A549 (cell line): ENCODE measurements around the gene TNFAIP8L1. TPM values are rescaled to one million over a fixed set of nuclear protein-coding genes. Genes with fewer than 3 reads are reported as not detected.

Experiments
- ATAC-seq, 2 experiments: fragments of 200-7000 bp in 1 of 2; fragments of >200 bp in 1 of 2; cut with Nextera tagmentation in 1 of 2; cut with Tn5 transposase in 1 of 2; 3 replicates each; pipeline versions ENCODE4 v1.8.0 to v1.9.1; 2018 to 2020; ENCODE audit warnings: mild to moderate bottlenecking in 1 of 2, moderate library complexity in 1 of 2
- CTCF ChIA-PET: fragments of 300-600 bp; sonication (Branson Sonifier 250); formaldehyde crosslinking; extraction: SDS; loops from one replicate; lab custom pipeline; 2021; ENCODE audit warnings: antibody characterized with exemption, inconsistent platforms; lab: Yijun Ruan, JAX
- POLR2A ChIA-PET: fragments of 350-600 bp; formaldehyde crosslinking; extraction: SDS; loops from one replicate; lab custom pipeline; 2021; ENCODE audit warnings: antibody characterized with exemption, inconsistent platforms; lab: Yijun Ruan, JAX
- DNase-seq, 2 experiments: peaks; one replicate each; pipeline versions ENCODE4 v3.0.0 to v3.0.0-alpha.2; 2011 to 2016; ENCODE audit warnings: low read depth in 1 of 2, low spot score in 1 of 2
- FAIRE-seq: peaks from 2 replicates; lab custom pipeline; 2011; peaks lifted over from hg19 to GRCh38; lab: Jason Lieb, UNC
- H3K27ac ChIP-seq, 2 experiments: fragments of >200 bp; sonication (Bioruptor Twin); formaldehyde crosslinking; 3 replicates each; pipeline ENCODE4 v1.5.1; 2016 to 2017
- H3K4me1 ChIP-seq: fragments of >200 bp; sonication (Bioruptor Twin); formaldehyde crosslinking; 3 replicates; pipeline ENCODE4 v1.6.1; 2016
- H3K4me2 ChIP-seq: fragments of >200 bp; sonication (Bioruptor Twin); formaldehyde crosslinking; 3 replicates; pipeline ENCODE4 v1.6.1; 2016
- H3K4me3 ChIP-seq: fragments of >200 bp; sonication (Bioruptor Twin); formaldehyde crosslinking; 3 replicates; pipeline ENCODE4 v1.5.1; 2016
- H3K9me3 ChIP-seq: fragments of >200 bp; sonication (Bioruptor Twin); formaldehyde crosslinking; 3 replicates; pipeline ENCODE4 v1.6.1; 2016
- BHLHE40 ChIP-seq: IDR thresholded peaks from 2 replicates; pipeline ENCODE4 v1.6.1; 2012; ENCODE audit warnings: low read depth, low read length, inconsistent platforms
- CBX2 ChIP-seq: fragments of 200-600 bp; sonication (generic); IDR thresholded peaks from 2 replicates; pipeline ENCODE4 v1.6.1; 2016; ENCODE audit warnings: low read depth, mild to moderate bottlenecking, borderline replicate concordance
- CBX8 ChIP-seq: fragments of 200-600 bp; sonication (generic); IDR thresholded peaks from 2 replicates; pipeline ENCODE4 v1.6.1; 2016
- CHD4 ChIP-seq: fragments of 200-600 bp; sonication (generic); IDR thresholded peaks from 2 replicates; pipeline ENCODE4 v1.6.1; 2016; ENCODE audit warnings: antibody characterized with exemption, mild to moderate bottlenecking, borderline replicate concordance
- EHMT2 ChIP-seq: fragments of 200-600 bp; sonication (generic); IDR thresholded peaks from 2 replicates; pipeline ENCODE4 v1.6.1; 2016; ENCODE audit warnings: antibody characterized with exemption, low read depth, mild to moderate bottlenecking, moderate library complexity
- FOSB ChIP-seq: fragments of 250-450 bp; sonication (Bioruptor Pico); IDR thresholded peaks from 2 replicates; pipeline ENCODE4 v1.5.0; 2020; ENCODE audit warnings: mild to moderate bottlenecking, moderate library complexity
- FOSL2 ChIP-seq, 2 experiments: fragments of 450-650 bp in 1 of 2; fragments of >200 bp in 1 of 2; sonication (Bioruptor Twin) in 1 of 2; formaldehyde crosslinking; IDR thresholded peaks; 2 replicates each; pipeline versions ENCODE4 v1.5.0 to v1.6.1; 2016 to 2020; ENCODE audit warnings: mild to moderate bottlenecking in 1 of 2, moderate library complexity in 1 of 2
- GATA3 ChIP-seq: IDR thresholded peaks from 2 replicates; pipeline ENCODE4 v1.6.1; 2012; ENCODE audit warnings: borderline replicate concordance
- HDAC2 ChIP-seq: fragments of 200-600 bp; sonication (generic); IDR thresholded peaks from 2 replicates; pipeline ENCODE4 v1.6.1; 2016
- HOXA7 ChIP-seq: fragments of 250-450 bp; sonication (Bioruptor Pico); IDR thresholded peaks from 2 replicates; pipeline ENCODE4 v1.5.0; 2020; ENCODE audit warnings: mild to moderate bottlenecking, moderate library complexity
- HOXB13 ChIP-seq: fragments of 250-450 bp; sonication (Bioruptor Pico); IDR thresholded peaks from 2 replicates; pipeline ENCODE4 v1.5.0; 2020; ENCODE audit warnings: low read depth, mild to moderate bottlenecking, moderate library complexity
- HOXB5 ChIP-seq: fragments of 250-450 bp; sonication (Bioruptor Pico); IDR thresholded peaks from 2 replicates; pipeline ENCODE4 v1.5.0; 2020; ENCODE audit warnings: mild to moderate bottlenecking, moderate library complexity
- JUNB ChIP-seq: fragments of >200 bp; sonication (Bioruptor Twin); formaldehyde crosslinking; IDR thresholded peaks from 2 replicates; pipeline ENCODE4 v1.6.1; 2016
- KDM1A ChIP-seq: fragments of 200-600 bp; sonication (generic); IDR thresholded peaks from 2 replicates; pipeline ENCODE4 v1.6.1; 2016; ENCODE audit warnings: low read depth, mild to moderate bottlenecking
- MYC ChIP-seq: IDR thresholded peaks from 2 replicates; pipeline ENCODE4 v1.6.1; 2012; ENCODE audit warnings: mild to moderate bottlenecking, inconsistent platforms, low read length, improper control_type of control experiment, borderline replicate concordance
- NR3C1 ChIP-seq: fragments of >200 bp; sonication (Bioruptor Twin); formaldehyde crosslinking; IDR thresholded peaks from 3 replicates; pipeline ENCODE4 v1.6.1; 2017
- PHF8 ChIP-seq: fragments of 200-600 bp; sonication (generic); IDR thresholded peaks from 2 replicates; pipeline ENCODE4 v1.6.1; 2016; ENCODE audit warnings: low read depth, mild to moderate bottlenecking, antibody characterized with exemption, moderate library complexity, borderline replicate concordance
- POLR2A ChIP-seq: IDR thresholded peaks from 2 replicates; pipeline ENCODE4 v1.6.1; 2012; ENCODE audit warnings: mild to moderate bottlenecking, low read length
- RCOR1 ChIP-seq: fragments of 150-350 bp; IDR thresholded peaks from 2 replicates; pipeline ENCODE4 v1.6.1; 2014; ENCODE audit warnings: antibody characterized with exemption, low read length, low read depth
- SMC3 ChIP-seq: fragments of >200 bp; sonication (Bioruptor Twin); formaldehyde crosslinking; IDR thresholded peaks from 3 replicates; pipeline ENCODE4 v1.6.1; 2018; ENCODE audit warnings: inconsistent platforms
- TFCP2L1 ChIP-seq: fragments of 250-450 bp; sonication (Bioruptor Pico); IDR thresholded peaks from 2 replicates; pipeline ENCODE4 v1.5.0; 2021; ENCODE audit warnings: mild to moderate bottlenecking
- ZSCAN20 ChIP-seq: fragments of 250-450 bp; sonication (Bioruptor Pico); IDR thresholded peaks from 2 replicates; pipeline ENCODE4 v1.8.0; 2022; ENCODE audit warnings: mild to moderate bottlenecking, moderate library complexity
- WGBS: methylation state at CpG from one replicate; pipeline ENCODE4 v1.1.6; 2017; ENCODE audit errors: missing lambda C conversion rate; 5-methylcytosine and 5-hydroxymethylcytosine counted together
- polyA plus RNA-seq, 4 experiments: library from polyadenylated mRNA; depleted of rRNA in 3 of 4; stranded (reverse); fragments of >200 nt; fragmentation: RNase III in 1 of 4; extraction: RNeasy Plus Mini Kit Qiagen cat#74134 plus additional on column Dnase treatment in 1 of 4; gene quantifications; 2 replicates in 3 of 4; 3 replicates in 1 of 4; pipeline ENCODE4 v1.2.3, GENCODE V29; 2011 to 2017
- TF ChIP-seq, protein P1 (sequence below): fragments of 250-450 bp; sonication (Bioruptor Pico); IDR thresholded peaks from 2 replicates; pipeline ENCODE4 v1.5.0; 2021; ENCODE audit warnings: mild to moderate bottlenecking, moderate library complexity, borderline replicate concordance
- TF ChIP-seq, protein P2 (sequence below): fragments of 150-350 bp; IDR thresholded peaks from 2 replicates; pipeline ENCODE4 v1.6.1; 2014; ENCODE audit warnings: low read depth, mild to moderate bottlenecking, low read length
- TF ChIP-seq, protein P3 (sequence below): IDR thresholded peaks from 2 replicates; pipeline ENCODE4 v1.6.1; 2012
- TF ChIP-seq, protein P4 (sequence below): IDR thresholded peaks from 2 replicates; pipeline ENCODE4 v1.6.1; 2012; ENCODE audit warnings: low read depth, borderline replicate concordance
- TF ChIP-seq, protein P5 (sequence below): fragments of 200-600 bp; sonication (generic); IDR thresholded peaks from 2 replicates; pipeline ENCODE4 v1.6.1; 2016; ENCODE audit warnings: antibody characterized with exemption, mild to moderate bottlenecking, moderate library complexity

TNFAIP8L1 gene
- polyA plus RNA-seq, 2 of the 4 experiments (the other 2 are of a cell fraction), result 3.2 to 5.9 TPM

DNA sequence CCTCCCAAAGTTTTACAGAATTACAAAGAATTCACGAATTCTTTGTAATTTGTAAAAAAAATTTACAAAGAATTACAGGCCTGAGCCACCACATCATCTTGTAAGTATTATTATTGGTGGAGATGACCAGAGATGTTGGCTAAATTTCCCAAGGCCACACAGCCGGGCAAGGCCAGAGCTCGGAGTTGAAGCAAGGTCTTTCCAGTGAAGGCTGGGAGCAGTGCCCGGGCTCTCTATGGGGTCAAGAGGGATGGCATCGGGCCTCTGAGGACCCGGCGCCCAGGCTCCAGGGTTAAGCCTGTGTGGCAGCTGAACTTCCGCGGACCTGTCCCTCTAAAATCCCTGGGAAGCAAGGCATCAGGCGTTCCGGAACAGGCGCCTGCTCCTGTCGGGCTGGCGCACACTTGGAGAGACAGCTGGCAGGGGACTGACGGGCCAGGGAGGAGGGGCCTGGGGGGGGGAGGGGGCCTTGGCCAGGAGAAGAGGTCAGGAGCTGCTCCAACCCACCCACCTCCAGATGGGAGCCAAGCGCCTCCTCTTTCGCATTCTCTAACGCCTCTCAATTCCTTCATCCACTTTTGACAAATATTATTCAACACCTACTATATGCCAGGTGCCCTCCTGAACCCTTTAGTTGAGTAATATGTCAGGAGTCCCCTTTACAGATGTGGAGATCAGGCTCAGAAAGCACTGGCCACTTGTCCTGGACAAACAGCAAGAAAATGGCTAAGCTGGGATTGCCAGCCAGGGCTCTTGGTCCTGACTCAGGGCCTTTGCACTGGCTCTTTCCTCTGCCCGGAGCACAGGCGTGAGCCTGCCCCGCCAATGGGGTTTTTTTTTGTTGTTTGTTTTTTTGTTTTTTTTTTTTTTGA, 43.0 kb upstream of the TNFAIP8L1 start:
- 73% methylated on average over 19 of the region's 21 CpGs for WGBS
- FAIRE-seq (no peak), ATAC-seq (no peak)
- peaks cover 3% of the 10 kb centered on the region; the same call in 1 of the 3 replicates for H3K4me1 ChIP-seq
- no peaks in the 10 kb centered on the region for H3K9me3 ChIP-seq
- no peak overlapping the region for H3K4me3 ChIP-seq
- POLR2A ChIA-PET, result no interaction called here
- TF ChIP-seq GATA3 (no peak), CBX2 (no peak), KDM1A (no peak), PHF8 (no peak), FOSL2 (IDR thresholded peaks at IDR 0.05) (no peak), FOSL2 (CRISPR knock-in tag; IDR thresholded peaks at IDR 0.05) (no peak), JUNB (no peak), TFCP2L1 (no peak), RCOR1 (no peak), EHMT2 (no peak), ZSCAN20 (CRISPR knock-in tag) (no peak), HOXA7 (CRISPR knock-in tag) (no peak), HOXB5 (no peak), MYC (no peak), CBX8 (no peak)
- TF ChIP-seq, protein P1, sequence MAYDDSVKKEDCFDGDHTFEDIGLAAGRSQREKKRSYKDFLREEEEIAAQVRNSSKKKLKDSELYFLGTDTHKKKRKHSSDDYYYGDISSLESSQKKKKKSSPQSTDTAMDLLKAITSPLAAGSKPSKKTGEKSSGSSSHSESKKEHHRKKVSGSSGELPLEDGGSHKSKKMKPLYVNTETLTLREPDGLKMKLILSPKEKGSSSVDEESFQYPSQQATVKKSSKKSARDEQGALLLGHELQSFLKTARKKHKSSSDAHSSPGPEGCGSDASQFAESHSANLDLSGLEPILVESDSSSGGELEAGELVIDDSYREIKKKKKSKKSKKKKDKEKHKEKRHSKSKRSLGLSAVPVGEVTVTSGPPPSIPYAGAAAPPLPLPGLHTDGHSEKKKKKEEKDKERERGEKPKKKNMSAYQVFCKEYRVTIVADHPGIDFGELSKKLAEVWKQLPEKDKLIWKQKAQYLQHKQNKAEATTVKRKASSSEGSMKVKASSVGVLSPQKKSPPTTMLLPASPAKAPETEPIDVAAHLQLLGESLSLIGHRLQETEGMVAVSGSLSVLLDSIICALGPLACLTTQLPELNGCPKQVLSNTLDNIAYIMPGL, result no peak
- TF ChIP-seq, protein P2, sequence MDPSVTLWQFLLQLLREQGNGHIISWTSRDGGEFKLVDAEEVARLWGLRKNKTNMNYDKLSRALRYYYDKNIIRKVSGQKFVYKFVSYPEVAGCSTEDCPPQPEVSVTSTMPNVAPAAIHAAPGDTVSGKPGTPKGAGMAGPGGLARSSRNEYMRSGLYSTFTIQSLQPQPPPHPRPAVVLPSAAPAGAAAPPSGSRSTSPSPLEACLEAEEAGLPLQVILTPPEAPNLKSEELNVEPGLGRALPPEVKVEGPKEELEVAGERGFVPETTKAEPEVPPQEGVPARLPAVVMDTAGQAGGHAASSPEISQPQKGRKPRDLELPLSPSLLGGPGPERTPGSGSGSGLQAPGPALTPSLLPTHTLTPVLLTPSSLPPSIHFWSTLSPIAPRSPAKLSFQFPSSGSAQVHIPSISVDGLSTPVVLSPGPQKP, result no peak
- TF ChIP-seq, protein P3, sequence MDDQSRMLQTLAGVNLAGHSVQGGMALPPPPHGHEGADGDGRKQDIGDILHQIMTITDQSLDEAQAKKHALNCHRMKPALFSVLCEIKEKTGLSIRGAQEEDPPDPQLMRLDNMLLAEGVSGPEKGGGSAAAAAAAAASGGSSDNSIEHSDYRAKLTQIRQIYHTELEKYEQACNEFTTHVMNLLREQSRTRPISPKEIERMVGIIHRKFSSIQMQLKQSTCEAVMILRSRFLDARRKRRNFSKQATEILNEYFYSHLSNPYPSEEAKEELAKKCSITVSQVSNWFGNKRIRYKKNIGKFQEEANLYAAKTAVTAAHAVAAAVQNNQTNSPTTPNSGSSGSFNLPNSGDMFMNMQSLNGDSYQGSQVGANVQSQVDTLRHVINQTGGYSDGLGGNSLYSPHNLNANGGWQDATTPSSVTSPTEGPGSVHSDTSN, result no peak
- TF ChIP-seq, protein P4, sequence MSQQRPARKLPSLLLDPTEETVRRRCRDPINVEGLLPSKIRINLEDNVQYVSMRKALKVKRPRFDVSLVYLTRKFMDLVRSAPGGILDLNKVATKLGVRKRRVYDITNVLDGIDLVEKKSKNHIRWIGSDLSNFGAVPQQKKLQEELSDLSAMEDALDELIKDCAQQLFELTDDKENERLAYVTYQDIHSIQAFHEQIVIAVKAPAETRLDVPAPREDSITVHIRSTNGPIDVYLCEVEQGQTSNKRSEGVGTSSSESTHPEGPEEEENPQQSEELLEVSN, result no peak
- TF ChIP-seq, all 56 proteins: peak for 0
- Histone ChIP-seq H3K27ac (no peak overlapping the region), H3K4me2 (no peak overlapping the region)
- CTCF ChIA-PET, result interaction anchor here (0.7 to 11.7 kb wide), 6 partner anchors 19 to 131 kb away, joined by 3 to 97 read pairs (median 4); no protein-coding TSS in a partner anchor
- DNase-seq, result no peak

DNA sequence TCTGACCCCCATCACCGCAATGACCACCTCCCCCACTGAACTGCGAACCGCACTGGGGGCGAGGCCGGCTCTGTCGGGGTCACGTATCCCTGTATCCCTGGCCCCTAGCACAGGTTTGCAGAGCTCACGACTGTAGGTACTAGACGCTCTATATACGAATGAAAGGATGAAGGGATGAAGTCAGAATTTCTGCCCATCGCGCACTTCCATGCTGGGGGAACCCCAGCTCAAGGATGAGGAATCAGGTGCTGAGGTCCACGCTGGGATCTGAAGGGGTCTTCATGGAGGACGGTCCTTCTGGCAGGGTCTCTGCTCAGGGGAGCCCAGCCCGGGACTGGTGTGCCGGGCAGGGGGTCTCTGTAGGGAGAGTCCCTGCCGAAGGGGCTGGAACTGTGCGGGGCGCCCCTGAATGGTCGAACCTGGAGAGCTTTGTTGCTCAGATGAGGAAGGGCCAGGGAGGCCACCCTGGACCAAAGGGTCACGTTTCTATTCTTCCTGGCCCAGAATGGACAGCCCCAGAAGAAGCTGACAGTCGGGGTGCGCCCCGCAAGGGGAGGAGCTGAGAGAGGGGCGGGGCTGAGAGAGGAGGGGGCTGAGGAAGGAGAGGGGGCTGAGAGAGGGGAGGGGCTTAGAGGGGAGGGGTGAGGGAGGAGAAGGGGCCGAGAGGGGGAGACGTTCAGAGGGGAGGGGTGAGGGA, 41.9 kb upstream of the TNFAIP8L1 start:
- ChIA-PET POLR2A (no interaction called here), CTCF (interaction anchor here (0.8 to 4.8 kb wide), 8 partner anchors 8 to 134 kb away, joined by 3 to 23 read pairs (median 4); no protein-coding TSS in a partner anchor)
- peak overlapping the region; percentile 44; the same call in 2 of the 3 replicates for H3K4me3 ChIP-seq
- peak in 1 of 2 experiments; percentile 64 for DNase-seq
- WGBS, result 32% methylated on average over 17 of the region's 27 CpGs
- no peak for FAIRE-seq
- peak overlapping the region in 1 of 2 experiments; percentile 80; a peak in 3 of 6 replicates for H3K27ac ChIP-seq
- peaks cover 3% of the 10 kb centered on the region; the same call in 1 of the 3 replicates for H3K4me1 ChIP-seq
- no peaks in the 10 kb centered on the region for H3K9me3 ChIP-seq
- peak overlapping the region; percentile 76 for H3K4me2 ChIP-seq
- TF ChIP-seq, protein P4, result no peak
- TF ChIP-seq HOXB13 (CRISPR knock-in tag), result no peak
- TF ChIP-seq NR3C1, result no peak
- TF ChIP-seq FOSB (CRISPR knock-in tag), result no peak
- TF ChIP-seq SMC3, result no peak
- TF ChIP-seq HDAC2, result no peak
- no peak for TF ChIP-seq BHLHE40
- no peak for TF ChIP-seq POLR2A
- TF ChIP-seq CBX8, result no peak
- TF ChIP-seq CHD4, result no peak
- TF ChIP-seq, protein P5, sequence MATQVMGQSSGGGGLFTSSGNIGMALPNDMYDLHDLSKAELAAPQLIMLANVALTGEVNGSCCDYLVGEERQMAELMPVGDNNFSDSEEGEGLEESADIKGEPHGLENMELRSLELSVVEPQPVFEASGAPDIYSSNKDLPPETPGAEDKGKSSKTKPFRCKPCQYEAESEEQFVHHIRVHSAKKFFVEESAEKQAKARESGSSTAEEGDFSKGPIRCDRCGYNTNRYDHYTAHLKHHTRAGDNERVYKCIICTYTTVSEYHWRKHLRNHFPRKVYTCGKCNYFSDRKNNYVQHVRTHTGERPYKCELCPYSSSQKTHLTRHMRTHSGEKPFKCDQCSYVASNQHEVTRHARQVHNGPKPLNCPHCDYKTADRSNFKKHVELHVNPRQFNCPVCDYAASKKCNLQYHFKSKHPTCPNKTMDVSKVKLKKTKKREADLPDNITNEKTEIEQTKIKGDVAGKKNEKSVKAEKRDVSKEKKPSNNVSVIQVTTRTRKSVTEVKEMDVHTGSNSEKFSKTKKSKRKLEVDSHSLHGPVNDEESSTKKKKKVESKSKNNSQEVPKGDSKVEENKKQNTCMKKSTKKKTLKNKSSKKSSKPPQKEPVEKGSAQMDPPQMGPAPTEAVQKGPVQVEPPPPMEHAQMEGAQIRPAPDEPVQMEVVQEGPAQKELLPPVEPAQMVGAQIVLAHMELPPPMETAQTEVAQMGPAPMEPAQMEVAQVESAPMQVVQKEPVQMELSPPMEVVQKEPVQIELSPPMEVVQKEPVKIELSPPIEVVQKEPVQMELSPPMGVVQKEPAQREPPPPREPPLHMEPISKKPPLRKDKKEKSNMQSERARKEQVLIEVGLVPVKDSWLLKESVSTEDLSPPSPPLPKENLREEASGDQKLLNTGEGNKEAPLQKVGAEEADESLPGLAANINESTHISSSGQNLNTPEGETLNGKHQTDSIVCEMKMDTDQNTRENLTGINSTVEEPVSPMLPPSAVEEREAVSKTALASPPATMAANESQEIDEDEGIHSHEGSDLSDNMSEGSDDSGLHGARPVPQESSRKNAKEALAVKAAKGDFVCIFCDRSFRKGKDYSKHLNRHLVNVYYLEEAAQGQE, result no peak
- ATAC-seq, result peak; percentile 62 to 65; a peak in 5 of 6 replicates
